ENCODE measurements around the gene ZW10. TPM values are rescaled to one million over a fixed set of nuclear protein-coding genes. Genes with fewer than 3 reads are reported as not detected.

ZW10 gene
- total RNA-seq, 1 experiment from 2014 or later, result 21.0 TPM

DNA sequence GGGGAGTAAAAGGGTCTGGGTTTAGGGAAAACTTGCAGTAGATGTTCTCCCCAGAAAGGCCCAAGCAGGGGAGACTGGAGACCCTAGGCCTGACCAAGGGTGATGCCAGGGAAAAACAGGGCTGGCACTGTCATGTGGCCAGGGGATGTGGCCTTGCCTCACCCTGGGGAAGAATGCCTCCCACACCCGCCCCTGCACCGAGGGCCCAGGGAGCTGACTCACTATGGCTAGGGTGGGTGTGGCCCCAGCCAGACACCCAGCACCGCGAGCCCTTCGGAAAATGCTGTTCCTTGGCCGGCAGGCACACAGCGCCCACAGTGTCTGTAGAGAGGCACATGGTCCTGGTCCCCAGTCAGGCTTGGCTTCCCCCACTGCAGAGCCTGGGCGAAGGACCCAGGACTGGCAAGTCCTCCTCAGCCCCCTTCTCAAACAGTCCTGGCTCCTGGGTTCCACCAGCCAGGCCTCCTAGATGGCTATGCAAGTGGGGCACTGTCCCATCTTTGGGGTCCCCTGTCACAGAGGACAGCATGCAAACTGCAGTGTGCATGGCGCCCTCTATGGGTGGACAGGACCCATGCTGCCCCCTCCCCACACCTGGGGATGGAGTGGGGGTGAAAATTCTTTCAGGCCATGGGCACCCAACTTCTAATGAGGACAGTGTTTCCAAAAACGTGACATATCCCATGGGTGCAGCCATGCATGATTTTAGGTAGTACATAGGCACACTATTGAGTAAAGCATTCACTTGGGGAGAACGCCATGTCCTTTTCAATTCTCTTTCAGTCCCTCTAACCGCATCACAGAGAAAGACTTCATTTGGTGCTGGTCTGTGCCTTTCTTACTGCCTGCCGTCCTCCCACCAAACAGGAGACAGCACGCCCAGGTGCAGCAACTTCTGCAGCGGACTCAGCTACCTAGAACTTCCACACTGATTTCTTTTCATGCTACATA, 82.6 kb downstream of the ZW10 start:
- peak; percentile 92 for TF ChIP-seq MAX (IDR thresholded peaks at IDR 0.05)
- TF ChIP-seq POLR2AphosphoS5 (IDR thresholded peaks at IDR 0.05; ENCODE audit: low read depth, low read length), result peak; percentile 51
- TF ChIP-seq FOSL1 (IDR thresholded peaks at IDR 0.05; ENCODE audit: low read depth), result no peak
- peak; percentile 9 for TF ChIP-seq ZBTB33 (IDR thresholded peaks at IDR 0.05; ENCODE audit: extremely low read depth, insufficient replicate concordance, low read length)
- TF ChIP-seq TCF7L2 (IDR thresholded peaks at IDR 0.05; ENCODE audit: borderline replicate concordance, extremely low read depth, insufficient read depth, insufficient read length), result peak; percentile 25
- TF ChIP-seq SP1 (IDR thresholded peaks at IDR 0.05; ENCODE audit: low read depth), result peak; percentile 74
- TF ChIP-seq, protein P1, sequence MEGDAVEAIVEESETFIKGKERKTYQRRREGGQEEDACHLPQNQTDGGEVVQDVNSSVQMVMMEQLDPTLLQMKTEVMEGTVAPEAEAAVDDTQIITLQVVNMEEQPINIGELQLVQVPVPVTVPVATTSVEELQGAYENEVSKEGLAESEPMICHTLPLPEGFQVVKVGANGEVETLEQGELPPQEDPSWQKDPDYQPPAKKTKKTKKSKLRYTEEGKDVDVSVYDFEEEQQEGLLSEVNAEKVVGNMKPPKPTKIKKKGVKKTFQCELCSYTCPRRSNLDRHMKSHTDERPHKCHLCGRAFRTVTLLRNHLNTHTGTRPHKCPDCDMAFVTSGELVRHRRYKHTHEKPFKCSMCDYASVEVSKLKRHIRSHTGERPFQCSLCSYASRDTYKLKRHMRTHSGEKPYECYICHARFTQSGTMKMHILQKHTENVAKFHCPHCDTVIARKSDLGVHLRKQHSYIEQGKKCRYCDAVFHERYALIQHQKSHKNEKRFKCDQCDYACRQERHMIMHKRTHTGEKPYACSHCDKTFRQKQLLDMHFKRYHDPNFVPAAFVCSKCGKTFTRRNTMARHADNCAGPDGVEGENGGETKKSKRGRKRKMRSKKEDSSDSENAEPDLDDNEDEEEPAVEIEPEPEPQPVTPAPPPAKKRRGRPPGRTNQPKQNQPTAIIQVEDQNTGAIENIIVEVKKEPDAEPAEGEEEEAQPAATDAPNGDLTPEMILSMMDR (IDR thresholded peaks at IDR 0.05 in 2 of 3, conservative IDR thresholded peaks at IDR 0.05 in 1 of 3; ENCODE audit: borderline replicate concordance in 1 of 3, insufficient read depth in 1 of 3, low read depth in 2 of 3, low read length in 2 of 3), result peak; percentile 73 to 94 (median 94)
- no peak for TF ChIP-seq SRF (IDR thresholded peaks at IDR 0.05; ENCODE audit: low read depth)
- TF ChIP-seq YY1 (IDR thresholded peaks at IDR 0.05; ENCODE audit: extremely low read depth, insufficient replicate concordance, low read depth, low read length), result peak; percentile 30
- peak; percentile 95 for TF ChIP-seq EGR1 (IDR thresholded peaks at IDR 0.05; ENCODE audit: low read depth)
- no peak for TF ChIP-seq POLR2A (IDR thresholded peaks at IDR 0.05; ENCODE audit: borderline replicate concordance, extremely low read depth, insufficient read depth, insufficient read length)
- peak; percentile 50; the same call in 1 of the 2 replicates for TF ChIP-seq CBX3 (IDR thresholded peaks at IDR 0.05; ENCODE audit: low read depth)
- no peak for TF ChIP-seq SIN3A (IDR thresholded peaks at IDR 0.05; ENCODE audit: low read depth)
- peak; percentile 60 for TF ChIP-seq JUND (IDR thresholded peaks at IDR 0.05)
- TF ChIP-seq ZFX (IDR thresholded peaks at IDR 0.05), result 0 out of 2 replicates have a peak, but pooled peaks have one; percentile 41
- peak; percentile 56 for TF ChIP-seq RAD21 (IDR thresholded peaks at IDR 0.05; ENCODE audit: low read depth)
- Histone ChIP-seq H4K20me1 (ENCODE audit: insufficient read depth) (no peaks in the 10 kb centered on the region), H3K27ac (ENCODE audit: low read depth, low read length) (peak overlapping the region; percentile 75), H3K36me3 (ENCODE audit: control insufficient read depth in 1 of 2, insufficient read depth in 2 of 2, low read length in 2 of 2) (no peaks in the 10 kb centered on the region), H3K4me2 (ENCODE audit: low read length) (peak overlapping the region; percentile 84), H3K9me3 (ENCODE audit: control insufficient read depth in 1 of 2, insufficient read depth in 1 of 2, low read depth in 1 of 2, low read length in 2 of 2) (no peaks in the 10 kb centered on the region), H3K9ac (ENCODE audit: low read length) (peak overlapping the region; percentile 60), H3K4me3 (replicated peaks in 1 of 2; ENCODE audit: low read depth in 1 of 2, low read length in 2 of 2) (peak overlapping the region; percentile 5 to 38), H3K4me1 (ENCODE audit: control insufficient read depth in 1 of 2, insufficient read depth in 2 of 2, low read length in 2 of 2) (peaks cover 21 to 23% of the 10 kb centered on the region in 2 experiments), H3K79me2 (ENCODE audit: insufficient read depth, low read length) (no peaks in the 10 kb centered on the region), H2AFZ (ENCODE audit: low read depth, low read length, poor library complexity, severe bottlenecking) (peak overlapping the region; percentile 48), H3K9me2 (ENCODE audit: insufficient read depth) (no peaks in the 10 kb centered on the region), H3K27me3 (ENCODE audit: insufficient read depth, low read length) (no peaks in the 10 kb centered on the region)
- CTCF ChIA-PET, result interaction anchor here (1.2 kb wide), 1 partner anchor 40 kb away, joined by 3 read pairs; no protein-coding TSS in a partner anchor
- RAD21 ChIA-PET (ENCODE audit: low non-redundant PET in 1 of 2, low total read pairs in 2 of 2, uncharacterized antibody in 2 of 2, unreplicated experiment in 2 of 2), result no interaction called here
- peak; percentile 76 for DNase-seq (ENCODE audit: low read depth, low spot score)
- POLR2A ChIA-PET, result no interaction called here
- ATAC-seq, result peak; percentile 96
- intact Hi-C loops (cut with micrococcal nuclease), result no loop called here
- BruUV-seq (replicated peaks), result no TSS peak

Measured in HCT116 (cell line).